Measurements from ENCODE around the gene CYP2S1.

- TF ChIP-seq STAT5A (IDR thresholded peaks at IDR 0.05; ENCODE audit: borderline replicate concordance, low read length) (no peak), ATF2 (CRISPR knock-in tag; IDR thresholded peaks at IDR 0.05) (no peak), ZBTB17 (CRISPR knock-in tag; IDR thresholded peaks at IDR 0.05) (no peak), ZBTB9 (CRISPR knock-in tag; IDR thresholded peaks at IDR 0.05) (no peak), POLR2AphosphoS5 (IDR thresholded peaks at IDR 0.05; ENCODE audit: control insufficient read depth, insufficient read depth, low read depth, low read length) (no peak)
Measured at GRCh38 chr19:41189425-41190065, 3.5 kb upstream of the CYP2S1 start.
